NAMALWA (cell line): ENCODE measurements around the gene NOL7.
A peak's percentile ranks its signal among the peaks of the same experiment; 100 is the strongest.

Experiments used
- DNase-seq: peaks from one replicate; pipeline ENCODE4 v3.0.0-alpha.2; 2015; ENCODE audit warnings: low spot score

NOL7 gene

GRCh38 chr6:13614926-13615791 lies at the start of gene NOL7:
Gene NOL7 (plus strand): TSS chr6:13615335. CDS start chr6:13615359, 24 bp downstream.
- DNase-seq = peak; percentile 98

DNA sequence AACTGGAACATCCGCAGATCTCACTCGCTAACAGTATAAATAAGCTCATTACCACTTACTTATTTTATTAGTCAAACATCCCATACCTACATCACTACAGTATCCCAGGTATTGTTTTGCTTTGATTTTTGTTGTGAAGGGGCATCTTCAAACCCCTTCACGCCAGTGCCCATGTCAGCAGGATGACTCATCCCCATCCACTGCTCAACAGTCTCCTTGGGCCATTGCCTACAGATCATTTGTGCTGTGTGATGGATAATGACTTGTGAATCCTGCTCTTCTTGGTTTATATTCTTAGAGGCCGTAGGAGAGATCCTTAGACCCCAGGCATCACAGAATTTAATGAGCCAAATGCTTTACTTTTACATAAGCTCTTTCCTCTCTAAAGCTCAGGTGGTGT lies 49.2 kb upstream of the NOL7 start:
- no peak for DNase-seq

DNA sequence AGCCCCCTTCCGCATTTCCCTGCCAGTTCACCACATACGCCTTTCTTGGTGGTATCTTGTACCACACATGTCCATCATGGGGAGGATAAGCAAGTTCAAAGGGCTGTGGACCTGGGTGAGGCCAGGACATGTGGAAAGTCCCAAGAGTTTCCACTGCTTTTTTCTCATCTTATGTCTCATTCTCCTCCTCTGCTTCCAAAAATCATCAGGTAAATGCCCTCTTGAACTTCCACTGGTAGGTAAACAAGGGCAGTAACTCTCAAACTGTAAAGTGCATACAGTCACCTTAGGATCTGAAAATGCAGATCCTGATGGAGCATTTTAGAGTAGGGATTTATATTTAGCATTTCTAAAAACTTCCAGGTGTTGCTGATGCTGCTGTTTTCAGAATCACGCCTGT lies 48.6 kb upstream of the NOL7 start:
- DNase-seq = no peak

DNA sequence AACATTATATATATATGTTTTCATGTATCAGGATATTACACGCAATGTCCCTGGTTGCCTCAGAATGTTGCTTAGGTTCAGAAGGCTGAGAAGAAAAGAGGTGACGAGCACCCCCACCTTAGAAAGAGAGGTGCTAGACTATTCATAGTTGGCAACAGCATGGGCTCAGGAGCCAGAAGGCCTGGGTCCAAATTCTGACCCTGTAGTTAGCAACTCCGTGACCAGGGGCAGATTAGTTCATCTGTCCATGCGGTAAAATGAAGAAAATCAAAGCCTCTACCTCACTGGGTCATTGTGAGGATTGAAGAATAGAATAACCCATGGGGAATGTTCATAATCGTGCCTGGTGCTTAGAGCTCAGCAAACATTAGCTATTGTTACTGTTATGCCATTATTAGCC lies 46.2 kb upstream of the NOL7 start:
- no peak for DNase-seq

- no peak for DNase-seq
These were observed 42.9 kb upstream of the NOL7 start for GRCh38 chr6:13572240-13572639.

- no peak for DNase-seq
These were observed 42.0 kb upstream of the NOL7 start for GRCh38 chr6:13572951-13573654.

GRCh38 chr6:13573669-13574110 lies 41.4 kb upstream of the NOL7 start:
- no peak for DNase-seq

GRCh38 chr6:13574149-13574570 lies 41.0 kb upstream of the NOL7 start:
- peak; percentile 98 for DNase-seq

DNA sequence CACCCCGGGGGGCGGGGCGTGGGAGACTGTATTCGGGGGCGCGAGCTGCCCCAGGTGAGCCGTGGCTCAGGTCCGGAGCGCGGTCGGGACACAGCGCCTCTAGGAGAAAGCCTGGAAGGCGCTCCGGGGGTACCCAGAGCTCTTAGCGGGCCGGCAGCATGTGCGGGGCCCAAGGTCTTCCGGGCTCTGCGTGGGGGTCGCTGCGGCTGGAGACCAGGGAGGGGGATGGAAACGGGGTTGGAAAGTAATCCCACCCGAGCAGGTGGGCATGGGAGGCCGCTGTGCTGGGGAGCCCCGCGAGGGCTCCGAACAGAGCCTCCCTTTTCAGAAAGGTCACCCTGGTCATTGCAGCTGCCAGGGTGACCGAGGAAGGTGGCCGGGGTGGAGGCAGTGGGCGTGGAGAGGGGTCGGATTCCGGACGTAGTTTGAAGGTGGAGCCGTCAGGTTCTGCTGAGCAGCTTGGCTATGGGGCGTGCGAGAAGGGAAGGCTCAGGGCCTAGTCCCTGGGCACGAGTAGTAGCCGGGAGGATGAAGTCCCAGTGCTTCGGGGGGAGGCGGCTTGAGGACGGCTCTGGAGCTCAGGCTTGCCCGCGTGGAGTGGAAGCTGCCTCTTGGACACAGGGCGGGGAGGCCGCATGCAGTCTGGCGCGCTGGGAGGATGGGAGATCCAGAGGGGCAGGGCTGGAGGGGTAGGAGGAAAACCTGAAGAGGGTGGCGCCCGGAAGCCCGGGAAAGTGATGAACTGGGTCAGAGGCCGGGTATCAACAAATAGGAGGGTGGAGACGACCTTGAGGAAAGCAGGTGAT lies 40.4 kb upstream of the NOL7 start, which contains the start of gene SIRT5:
Gene SIRT5, plus strand, starts transcription at position 31 of the 806 bp plus-strand sequence. CDS start 9,510 bp downstream, outside the sequence.
- DNase-seq = peak; percentile 93

DNA sequence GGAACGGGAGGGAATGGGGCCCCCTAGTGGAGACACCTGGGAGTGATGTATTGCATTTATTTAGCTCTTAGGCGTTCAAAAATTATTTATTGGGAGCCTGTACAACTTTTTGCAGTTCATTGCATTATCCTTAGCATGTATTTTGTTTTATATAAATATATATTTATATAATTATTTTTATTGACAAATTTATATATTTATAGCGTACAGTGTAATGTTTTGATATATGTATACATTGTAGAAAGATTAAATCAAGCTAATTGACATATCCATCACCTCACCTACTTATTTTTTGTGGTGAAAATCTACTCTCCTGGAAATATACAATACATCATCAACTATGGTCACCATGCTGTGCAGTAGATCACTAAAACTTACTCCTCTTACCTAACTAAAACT lies 39.8 kb upstream of the NOL7 start:
- no peak for DNase-seq

GRCh38 chr6:13576017-13576416 lies 39.1 kb upstream of the NOL7 start:
- no peak for DNase-seq

DNA sequence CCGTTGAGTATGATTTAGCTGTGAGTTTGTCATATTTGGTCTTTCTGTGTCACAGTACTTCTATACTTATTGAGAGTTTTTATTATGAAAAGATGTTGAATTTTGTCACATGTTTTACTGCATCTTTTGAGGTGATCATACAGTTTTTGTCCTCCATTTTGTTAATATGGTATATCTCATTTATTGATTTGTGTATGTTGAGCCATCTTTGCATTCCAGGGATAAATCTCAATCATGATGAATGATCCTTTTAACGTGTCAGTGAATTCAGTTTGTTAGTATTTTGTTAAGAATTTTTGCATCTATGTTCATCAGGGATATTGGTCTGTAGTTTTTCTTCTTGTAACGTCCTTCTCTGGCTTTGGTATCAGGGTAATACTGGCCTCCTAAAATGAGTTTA lies 37.2 kb upstream of the NOL7 start:
- no peak for DNase-seq

DNA sequence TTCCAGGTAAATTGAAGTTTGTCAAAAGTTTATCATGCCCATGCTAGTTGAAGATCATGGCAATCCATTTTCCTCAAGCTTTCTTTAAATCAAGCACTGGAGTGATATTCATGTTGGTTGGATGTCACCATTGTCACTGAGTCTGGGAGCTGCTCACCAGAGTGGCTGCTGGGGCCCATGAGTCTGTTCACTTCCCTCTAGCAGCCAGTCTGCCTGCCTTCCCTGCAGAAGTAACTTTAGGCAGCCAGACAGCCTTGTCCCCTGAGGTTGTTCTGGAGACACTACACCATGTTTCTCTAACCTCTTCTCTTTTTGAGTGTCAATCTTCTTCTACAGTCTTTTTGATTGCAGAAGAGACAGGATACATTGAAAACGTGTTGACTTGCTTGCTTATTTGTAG lies 35.2 kb upstream of the NOL7 start:
- no peak for DNase-seq

GRCh38 chr6:13581700-13582229 lies 33.4 kb upstream of the NOL7 start:
- DNase-seq = no peak

GRCh38 chr6:13586603-13587542 lies 28.3 kb upstream of the NOL7 start:
- DNase-seq = no peak

GRCh38 chr6:13589801-13590200 lies 25.3 kb upstream of the NOL7 start:
- no peak for DNase-seq

DNA sequence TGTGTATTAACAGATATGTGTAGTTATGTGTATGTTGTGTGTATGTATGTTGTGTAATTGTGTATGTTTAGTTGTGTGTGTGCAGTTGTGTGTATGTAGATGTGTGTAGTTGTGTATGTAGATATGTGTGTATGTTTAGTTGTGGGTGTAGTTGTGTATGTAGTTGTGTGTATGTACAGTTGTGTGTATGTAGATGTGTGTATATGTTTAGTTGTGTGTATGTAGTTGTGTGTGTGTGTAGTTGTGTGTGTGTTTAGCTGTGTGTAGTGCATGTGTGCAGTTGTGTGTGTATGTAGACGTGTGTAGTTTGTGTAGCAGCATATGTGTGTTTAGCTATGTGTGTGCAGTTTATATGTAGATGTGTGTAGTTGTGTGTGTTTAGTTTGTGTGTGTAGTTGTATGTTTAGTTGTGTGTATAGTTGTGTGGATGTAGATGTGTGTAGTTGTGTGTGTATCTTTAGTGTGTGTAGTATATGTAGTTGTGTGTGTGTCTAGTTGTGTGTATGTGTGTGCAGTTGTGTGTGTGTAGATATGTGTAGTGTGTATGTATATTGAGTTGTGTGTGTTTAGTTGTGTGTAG lies 24.5 kb upstream of the NOL7 start:
- no peak for DNase-seq

DNA sequence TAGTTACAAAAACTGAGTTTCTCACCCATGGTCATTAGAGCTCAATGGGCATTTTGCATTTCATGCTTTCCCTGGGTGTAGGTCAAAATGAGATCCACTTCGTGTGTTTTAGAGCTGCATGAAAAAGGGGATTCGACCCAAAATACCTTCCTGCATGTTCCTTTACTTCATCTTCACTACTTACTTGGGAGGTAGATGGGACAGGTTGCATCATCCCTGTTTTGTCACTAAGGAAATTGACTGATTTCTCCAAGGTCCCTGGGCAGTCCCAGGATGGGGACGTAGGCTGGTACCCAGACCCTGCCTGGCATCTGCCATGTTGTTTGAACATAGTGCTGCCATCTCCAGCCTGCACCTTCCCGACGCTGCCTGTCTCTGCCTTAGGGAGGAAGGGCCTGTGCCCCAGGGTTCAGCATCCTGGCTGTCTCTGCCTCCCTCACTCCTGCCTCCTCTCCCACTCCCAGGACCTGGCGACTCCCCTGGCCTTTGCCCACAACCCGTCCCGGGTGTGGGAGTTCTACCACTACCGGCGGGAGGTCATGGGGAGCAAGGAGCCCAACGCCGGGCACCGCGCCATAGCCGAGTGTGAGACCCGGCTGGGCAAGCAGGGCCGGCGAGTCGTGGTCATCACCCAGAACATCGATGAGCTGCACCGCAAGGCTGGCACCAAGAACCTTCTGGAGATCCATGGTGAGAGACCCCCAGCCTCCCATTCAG lies 23.8 kb upstream of the NOL7 start:
- no peak for DNase-seq

DNA sequence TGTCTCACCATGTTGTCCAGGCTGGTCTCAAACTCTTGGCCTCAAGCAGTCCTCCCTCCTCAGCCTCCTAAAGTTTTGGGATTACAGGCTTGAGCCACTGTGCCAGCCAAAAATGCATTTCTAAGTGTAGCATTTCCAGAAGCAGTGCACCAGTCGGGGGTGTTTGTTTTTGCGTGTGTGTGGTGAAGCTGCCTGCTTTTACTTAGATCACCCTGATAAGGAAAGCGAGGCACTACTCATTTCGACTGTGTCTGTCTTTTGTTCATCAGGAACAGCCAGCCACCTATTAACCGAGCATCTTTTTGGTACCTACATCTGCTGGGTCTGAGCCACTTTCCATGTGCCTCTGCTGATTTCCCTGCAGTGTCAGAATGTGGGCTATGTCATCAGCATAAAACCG lies 22.0 kb upstream of the NOL7 start:
- DNase-seq = no peak

GRCh38 chr6:13593720-13594119 lies 21.4 kb upstream of the NOL7 start:
- DNase-seq = no peak
